Esophagus squamous epithelium (tissue), 4 donors: ENCODE measurements around the gene OR10A4.

Experiments used
- CTCF ChIP-seq, 6 experiments: fragments of 450-650 bp in 4 of 6; fragments of 200-600 bp in 2 of 6; sonication (generic) in 2 of 6; IDR thresholded peaks; one replicate each; pipeline ENCODE4 v1.5.1; 2016 to 2019; ENCODE audit warnings: antibody characterized with exemption in 6 of 6, mild to moderate bottlenecking in 4 of 6, moderate library complexity in 4 of 6
- POLR2A ChIP-seq, 4 donors: fragments of 450-650 bp; IDR thresholded peaks; one replicate each; pipeline ENCODE4 v1.6.1; 2017; ENCODE audit warnings: antibody characterized with exemption in 4 of 4, mild to moderate bottlenecking in 4 of 4, moderate library complexity in 3 of 4

GRCh38 chr11:6843670-6844069 lies 32.8 kb upstream of the OR10A4 start:
- no peak for TF ChIP-seq POLR2A (IDR thresholded peaks at IDR 0.05)
- TF ChIP-seq CTCF (IDR thresholded peaks at IDR 0.05), result no peak
